ENCODE measurements around the gene MIF4GD.
"Not testable (repeated sequence)": the region's sequence is repeated elsewhere in the genome, so short reads cannot be mapped to it uniquely, and the experiment has no call there.

The MIF4GD gene

DNA sequence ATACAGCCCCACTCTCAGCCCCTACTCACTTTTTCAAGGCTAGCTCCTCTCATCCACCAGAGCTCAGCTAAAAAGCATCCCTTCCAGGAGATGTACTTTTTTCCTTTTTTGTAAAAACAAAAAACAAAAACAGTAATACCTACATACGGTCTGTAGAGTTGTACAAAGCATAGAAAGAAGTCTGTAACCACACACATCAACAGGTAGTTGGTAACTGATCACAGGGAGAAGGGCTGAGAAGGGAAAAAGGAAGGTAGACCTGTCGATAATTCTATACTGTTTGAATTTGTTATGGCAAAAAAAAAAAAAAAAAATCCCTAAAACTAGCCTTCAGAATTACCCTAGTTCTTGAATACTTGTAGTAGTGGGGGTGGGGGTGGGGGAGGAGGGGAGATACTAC lies 17.3 kb upstream of the MIF4GD start:
- no peak for DNase-seq

DNA sequence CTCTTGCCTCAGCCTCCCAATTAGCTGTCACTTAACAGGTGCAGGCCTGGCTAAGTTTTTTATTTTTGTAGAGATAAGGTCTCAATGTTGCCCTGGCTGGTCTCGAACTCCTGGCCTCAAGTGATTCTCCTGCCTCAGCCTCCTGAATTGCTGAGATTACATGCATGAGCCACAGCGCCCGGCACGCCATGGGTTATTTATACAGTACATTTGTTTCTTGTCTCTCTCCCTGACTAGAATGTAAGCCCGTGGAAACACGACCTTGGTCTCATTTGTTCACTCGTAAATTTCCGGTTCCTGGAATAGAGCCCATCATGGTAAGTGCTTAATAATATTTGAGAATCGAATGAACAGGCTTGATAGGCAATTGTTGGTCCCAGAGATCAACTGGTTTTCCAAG lies 16.2 kb upstream of the MIF4GD start:
- no peak for DNase-seq

DNA sequence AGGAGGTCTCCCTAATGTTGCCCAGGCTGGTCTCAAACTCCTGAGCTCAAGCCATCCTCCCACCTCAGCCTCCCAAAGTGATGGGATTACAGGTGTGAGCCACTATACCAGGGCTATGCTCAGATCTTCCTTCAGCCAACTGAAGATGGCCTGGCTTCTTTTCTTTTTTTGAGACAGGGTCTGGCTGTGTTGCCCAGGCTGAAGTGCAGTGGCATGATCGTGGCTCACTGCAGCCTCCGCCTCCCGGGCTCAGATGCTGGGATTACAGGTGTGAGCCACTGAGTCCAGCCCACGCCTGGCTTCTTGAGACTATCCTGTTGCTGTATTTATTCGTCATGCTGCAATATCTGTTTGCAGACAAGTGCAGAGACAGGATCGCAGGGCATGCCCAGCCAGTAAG lies 14.1 kb upstream of the MIF4GD start:
- DNase-seq: no peak

DNA sequence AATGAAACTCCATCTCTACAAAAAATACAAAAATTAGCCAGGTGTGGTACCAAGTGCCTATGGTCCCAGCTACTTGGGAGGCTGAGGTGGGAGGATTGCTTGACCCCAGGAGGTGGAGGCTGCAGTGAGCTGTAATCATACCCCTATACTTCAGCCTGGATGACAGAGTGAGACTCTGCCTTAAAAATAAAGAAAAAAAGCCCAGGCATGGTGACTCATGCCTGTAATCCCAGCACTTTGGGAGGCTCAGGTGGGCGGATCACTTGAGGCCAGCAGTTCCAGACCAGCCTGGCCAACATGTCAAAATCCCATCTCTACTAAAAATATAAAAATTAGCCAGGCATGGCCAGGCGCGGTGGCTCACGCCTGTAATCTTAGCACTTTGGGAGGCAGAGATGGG lies 9.2 kb upstream of the MIF4GD start:
- not testable (repeated sequence) for DNase-seq

DNA sequence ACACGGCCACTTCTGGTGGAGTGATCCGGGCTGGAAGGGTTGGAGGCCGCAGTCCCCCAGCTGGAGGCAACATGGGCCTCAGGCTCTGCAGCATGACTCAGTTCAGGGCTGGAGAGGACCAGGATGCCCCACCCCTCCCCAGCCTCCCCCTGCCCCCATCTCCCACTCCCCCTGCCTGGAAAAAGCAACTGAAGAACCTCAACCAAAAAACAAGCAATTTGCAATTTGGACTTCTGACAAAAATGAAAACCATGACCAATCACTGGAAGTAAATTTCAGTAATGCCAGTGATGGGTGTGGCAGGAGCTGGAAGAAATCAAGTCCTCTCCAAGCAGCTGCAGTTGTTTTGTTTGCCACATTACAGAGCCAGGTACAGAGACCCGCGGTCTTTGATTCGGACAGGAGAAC lies 6.6 kb upstream of the MIF4GD start:
- DNase-seq: no peak

DNA sequence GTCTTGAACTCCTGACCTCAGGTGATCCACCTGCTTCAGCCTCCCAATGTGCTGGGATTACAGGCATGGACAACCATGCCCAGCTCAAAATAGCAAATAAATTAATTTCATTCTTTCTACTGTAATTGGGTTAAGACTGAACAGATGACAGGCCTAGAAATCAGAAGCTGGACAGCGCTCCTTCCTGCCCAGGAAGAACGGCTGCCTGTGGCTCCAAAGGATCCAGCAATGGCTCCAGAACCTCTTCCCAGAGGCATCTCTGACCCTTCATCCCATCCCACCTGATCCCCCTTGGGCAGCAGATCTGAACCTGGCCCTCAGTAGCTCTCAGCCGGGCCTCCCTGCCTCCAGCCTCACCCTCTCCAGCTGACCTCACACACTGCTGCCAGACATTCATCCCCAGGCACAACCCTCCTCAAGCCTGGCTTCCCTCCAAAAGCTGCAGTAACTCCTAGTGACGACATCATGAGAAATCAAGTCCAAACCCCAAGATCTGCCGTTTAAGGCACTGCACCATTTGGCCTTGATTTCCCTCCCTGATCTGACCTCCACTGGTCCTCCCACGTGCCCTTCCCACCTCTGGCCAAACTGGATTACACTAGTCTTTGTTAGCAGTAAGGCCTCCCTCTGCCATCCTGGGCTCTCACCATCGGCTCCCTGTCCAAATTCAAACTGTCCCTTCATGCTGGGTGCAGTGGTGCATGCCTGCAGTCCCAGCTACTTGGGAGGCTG lies 3.1 kb upstream of the MIF4GD start:
- no peak for DNase-seq

DNA sequence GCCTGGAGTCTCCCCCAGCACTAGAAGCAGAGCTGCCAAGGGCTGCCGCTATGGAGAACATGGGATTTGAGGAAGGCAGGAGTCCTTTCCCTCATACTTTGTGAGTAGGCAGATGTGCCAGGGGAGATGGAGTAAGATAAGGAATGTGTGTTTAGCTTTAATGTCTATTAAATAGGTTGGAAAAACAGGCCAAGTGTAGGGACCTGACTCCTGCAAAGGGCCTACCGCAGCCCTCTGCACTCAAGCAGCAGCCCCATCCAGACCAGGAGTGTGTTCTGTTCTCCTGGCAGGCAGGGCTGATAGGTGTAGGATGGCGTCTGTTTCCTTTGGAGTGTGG lies 1.8 kb upstream of the MIF4GD start:
- no peak for DNase-seq

DNA sequence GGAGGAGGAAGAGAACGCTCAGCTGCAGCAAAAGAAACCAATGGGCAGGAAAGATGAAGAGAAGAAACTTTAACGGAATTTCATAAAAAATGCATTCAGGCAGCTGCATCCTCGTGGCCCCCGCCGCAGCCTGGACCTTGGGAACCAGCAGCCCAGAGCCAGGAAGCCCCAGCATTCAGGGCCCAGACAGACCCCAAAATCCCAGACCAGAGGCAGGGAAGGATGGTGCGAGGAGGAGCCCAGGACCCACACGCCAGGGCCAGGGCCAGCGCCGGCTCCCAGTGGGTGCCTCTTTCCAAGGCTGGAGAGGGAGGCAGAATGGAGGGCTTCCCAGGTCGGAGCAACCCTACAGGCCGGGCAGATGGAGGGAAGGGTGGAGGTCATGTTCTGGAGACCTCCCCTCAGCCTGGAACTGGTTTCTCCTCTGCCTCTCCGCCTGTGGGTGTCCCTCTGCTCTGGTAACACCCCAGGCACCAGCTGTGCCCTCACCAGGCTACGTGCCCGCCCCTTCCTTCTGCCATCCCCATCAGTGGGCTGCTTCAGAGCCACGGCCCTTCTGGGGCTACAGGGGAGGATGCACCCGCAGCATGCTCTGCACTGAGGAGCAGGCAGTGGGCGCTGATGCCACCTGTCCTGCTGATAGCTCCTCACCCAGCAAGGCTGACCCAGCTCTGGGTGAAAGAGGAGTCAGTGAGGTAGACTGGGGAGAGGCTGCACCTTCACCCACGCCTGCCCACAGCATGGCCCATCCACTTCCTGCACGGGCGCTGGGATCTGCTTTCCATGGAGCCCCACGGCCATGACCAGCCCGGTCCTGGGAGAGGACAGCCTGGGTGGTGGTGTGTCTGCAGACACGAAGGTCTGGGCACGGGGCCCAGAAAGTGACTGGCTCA lies 1.2 kb upstream of the MIF4GD start:
- DNase-seq: no peak

DNA sequence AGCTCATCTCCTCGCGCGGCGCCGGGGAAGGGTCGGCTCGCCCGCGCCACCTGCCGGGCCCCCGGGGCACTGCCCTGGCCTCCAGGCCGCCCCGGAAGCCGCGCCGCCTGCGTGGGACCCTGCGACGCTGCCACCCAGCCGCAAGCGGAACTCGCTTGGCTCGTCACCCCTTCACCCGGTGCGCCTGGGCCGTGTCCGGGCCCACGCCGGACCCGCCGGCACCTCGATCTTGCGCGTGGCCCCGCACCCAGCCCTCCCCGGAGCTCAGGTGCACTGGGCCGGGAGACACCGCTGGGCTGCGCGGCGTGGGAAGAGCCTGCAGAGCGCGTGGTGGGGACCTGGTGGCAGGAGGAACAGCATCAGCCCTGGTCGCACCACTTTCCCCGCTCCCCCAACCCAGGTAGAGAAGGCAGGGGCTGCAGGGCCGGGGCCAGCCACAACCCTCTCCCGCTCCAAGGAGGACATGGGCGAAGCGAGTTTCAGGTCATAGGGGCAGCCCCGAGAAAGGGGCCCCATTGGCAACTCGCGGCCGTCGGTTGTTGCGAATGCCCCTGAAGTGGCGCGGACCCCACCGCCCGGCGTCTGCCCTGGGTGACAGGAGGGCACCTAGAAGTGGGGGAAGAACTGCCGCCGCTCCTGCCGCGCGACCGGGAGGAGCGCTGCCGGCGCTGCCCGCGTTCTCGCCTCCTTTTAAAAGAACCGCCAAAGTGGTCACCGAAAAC lies 363 bp upstream of the MIF4GD start:
- DNase-seq: peak; percentile 84 to 93

DNA sequence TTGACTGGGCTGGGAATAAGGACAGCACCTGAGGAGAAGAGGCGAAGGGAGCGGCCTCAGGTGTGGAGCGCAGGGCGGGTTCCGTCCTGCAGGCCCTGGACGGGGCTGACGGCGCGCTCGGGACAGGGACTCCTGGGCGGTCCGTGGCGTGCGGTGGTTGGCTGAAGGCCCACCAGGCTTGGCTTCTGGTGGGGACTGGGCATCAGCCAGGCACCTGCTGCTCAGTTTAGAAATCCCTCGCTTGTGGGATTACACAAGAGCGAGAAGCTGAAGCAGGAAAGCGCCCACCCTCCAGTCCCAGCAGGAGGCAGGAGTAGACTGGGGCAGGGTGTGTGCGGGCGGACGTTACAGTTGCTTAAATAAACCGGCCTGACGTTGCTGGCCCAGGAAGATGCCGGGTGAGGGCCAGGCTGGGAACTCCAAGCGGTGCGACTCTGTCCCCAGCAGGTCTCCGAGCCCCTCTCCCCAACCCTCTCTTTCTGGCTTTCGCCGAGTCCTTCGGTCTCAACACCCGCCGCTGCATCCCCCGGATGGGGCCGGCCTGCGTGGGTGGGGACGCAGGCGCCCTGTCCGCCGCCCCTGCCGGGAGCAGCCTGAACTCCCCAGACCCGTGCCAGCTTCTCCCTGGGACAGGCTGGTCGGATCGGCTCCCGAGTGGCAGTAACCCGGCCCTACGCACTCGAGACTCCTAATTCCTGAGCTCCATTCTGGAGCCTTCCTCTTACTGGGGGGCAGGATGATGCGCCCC lies 639 bp downstream of the MIF4GD start:
- DNase-seq: peak; percentile 52 to 55

DNA sequence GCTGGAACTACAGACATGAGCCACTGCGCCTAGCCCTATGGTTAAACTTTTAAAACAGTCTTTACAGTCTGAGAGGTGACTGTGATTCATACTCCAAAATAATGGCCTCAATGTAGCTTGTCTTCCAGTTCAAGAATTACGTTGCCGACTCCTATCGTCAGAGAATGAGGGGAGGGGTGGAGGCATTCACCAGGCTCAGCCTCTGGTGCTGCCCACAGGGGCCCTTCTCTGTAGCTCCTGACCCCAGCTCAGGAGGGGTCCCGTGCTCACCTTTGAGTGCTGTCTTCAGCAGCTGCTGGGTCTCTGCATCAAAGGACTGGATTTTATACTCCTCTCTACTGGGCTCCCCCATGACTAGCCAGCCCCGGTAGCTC lies 1.2 kb downstream of the MIF4GD start:
- no peak for DNase-seq

DNA sequence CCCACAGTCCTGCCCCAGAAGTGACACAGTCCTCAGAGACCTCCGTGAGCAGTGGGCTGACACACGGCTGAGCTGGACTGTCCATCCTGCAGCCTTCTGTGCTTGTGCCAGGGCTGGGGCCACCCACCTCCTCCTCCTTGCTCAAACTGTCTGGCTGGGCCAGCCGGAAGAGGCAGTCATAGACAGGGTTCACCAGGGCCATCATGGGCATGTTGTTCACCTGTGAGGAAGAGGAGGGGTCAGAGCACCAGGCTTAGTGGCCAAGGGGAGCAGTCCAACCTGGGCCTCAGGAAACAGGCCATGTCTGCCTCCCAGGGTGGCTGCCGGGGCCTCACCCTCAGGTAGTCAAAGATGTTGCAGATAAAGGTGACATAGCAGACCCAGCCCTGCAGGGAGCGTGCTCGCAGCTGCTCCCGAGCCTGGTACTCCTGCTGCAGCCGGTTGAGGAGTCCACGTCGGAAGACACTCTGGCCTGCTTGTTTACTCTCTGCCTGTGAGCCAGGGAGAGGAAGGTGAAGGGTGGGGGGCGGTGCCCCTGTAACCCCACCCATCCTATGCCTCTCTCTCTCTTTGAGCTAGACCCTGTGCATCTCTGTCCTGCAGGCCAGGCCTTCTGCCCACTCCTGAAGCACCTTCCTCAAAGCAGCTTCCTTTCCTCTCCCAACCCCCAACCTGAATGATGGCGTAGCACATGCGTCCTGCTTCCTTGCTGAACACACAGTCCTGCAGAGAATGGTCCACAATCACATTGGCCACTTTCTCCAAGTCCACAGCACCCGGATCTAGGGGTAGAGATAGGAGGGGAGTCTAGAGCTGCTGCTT lies 3.4 kb downstream of the MIF4GD start:
- no peak for DNase-seq

DNA sequence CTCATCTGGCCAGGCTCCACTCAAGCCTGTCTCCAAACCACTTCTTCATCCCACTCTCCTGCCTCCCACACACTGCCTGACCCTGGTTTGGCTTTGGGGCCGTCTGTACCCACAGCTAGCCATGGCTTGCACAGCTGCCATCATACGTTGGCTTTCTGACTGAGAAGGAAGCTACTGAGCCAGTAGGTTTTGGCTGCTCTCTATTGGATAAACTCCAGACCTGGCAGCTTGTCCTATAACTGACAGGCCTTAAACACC lies 3.9 kb downstream of the MIF4GD start:
- DNase-seq: no peak

DNA sequence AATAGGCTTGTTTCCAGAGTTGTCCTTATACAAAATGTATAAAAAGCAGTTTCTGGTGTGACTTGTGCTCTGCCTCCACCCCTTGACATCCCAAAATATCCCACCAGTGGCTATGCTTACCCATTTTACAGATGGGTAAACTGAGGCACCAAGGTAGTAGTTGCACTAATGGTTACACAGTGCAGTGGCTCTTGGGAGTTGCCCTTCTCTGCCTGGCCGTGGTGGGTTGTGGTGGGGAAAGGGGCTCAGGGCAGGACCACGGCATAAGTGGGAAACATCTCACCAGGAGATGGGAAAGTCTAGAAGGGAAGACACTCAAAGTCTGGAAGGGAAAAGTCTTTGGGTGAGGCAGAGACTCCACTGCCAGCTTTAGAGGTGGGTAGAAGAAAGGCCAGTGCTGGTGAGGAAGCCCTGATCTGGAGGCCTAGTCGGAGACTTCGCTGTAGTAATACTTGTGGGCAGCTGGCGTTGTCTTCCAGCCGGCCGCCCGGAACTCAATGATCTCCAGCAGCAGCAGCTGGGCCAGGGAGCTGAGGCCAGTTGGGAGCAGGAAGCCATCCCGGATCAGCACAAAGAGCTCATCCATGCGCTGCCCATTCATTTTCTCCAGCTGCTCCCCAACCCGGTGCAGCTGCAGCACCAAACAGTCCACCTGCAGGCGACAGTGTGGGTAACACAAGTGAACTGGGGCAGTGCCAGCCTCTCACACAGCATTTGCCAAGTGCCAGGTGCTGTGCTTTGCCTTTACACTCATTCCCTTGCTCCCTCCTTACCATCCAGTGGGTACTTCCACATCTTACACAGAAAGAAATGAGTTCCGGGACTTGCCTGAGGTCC lies 4.5 kb downstream of the MIF4GD start:
- DNase-seq: no peak

DNA sequence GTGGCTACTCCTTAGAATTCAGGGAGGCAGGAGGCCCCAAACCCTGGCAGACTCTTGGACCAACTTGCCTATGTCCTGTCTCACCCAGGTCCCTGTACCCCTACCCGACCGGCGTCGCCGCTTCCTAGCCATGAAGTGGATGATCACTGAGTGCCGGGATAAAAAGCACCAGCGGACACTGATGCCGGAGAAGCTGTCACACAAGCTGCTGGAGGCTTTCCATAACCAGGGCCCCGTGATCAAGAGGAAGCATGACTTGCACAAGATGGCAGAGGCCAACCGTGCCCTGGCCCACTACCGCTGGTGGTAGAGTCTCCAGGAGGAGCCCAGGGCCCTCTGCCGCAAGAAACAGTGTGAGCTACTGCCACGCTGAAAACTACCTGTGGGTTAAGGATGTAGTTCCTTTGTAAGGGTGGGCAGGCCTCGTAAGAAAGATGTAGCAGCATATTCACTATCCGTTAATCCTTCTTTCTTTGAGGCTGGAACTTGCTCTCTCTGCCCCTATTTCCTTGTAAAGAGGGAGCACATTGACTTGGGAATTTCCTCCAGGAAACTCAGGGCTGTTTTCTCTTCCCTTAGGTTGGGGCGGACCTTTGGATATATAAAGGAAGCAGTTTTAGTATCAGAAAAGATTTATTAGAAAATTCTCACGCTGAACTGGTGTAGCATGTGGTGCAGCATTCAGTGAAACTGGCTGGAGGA lies 5.3 kb downstream of the MIF4GD start:
- DNase-seq: no peak

DNA sequence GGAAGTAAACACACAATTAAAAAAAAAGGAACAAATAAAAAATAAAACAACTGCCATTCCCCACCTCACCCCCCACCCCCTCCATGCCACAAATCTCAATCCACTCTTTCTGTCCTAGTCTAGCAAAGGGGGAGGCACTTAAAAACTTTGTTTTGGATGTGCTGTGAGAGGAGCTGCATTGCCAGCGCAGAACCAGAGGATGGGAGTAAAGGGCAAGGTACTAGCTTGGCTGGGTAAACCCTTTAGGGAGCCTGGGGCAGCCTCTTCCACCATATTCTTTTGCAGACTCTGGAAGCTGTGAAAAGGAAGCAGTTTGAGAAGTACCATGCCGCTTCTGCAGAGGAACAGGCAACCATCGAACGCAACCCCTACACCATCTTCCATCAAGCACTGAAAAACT lies 8.0 kb downstream of the MIF4GD start:
- DNase-seq: no peak

DNA sequence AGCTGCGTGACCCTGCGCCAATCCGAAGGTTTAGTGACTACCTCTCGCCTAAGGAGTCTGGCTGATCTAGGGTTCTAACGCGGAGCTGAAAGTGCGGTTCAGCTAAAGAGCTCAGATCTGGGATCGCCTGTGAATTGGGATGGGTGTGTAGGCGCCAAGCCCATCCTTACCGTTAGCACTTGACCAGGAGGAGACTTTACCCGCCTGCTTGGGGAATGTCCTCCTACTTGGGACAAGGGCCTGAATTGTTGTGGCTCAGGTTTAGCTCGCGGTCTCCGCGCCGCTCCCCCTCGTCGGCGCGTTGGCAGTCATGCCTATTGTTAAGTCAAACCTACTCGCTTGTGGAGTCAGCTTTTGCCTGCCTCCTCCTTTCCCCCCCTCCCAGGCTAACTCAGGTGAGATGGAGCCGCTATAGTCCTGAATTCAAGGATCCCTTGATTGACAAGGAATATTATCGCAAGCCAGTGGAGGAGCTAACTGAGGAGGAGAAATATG lies 8.9 kb downstream of the MIF4GD start:
- DNase-seq: no peak

DNA sequence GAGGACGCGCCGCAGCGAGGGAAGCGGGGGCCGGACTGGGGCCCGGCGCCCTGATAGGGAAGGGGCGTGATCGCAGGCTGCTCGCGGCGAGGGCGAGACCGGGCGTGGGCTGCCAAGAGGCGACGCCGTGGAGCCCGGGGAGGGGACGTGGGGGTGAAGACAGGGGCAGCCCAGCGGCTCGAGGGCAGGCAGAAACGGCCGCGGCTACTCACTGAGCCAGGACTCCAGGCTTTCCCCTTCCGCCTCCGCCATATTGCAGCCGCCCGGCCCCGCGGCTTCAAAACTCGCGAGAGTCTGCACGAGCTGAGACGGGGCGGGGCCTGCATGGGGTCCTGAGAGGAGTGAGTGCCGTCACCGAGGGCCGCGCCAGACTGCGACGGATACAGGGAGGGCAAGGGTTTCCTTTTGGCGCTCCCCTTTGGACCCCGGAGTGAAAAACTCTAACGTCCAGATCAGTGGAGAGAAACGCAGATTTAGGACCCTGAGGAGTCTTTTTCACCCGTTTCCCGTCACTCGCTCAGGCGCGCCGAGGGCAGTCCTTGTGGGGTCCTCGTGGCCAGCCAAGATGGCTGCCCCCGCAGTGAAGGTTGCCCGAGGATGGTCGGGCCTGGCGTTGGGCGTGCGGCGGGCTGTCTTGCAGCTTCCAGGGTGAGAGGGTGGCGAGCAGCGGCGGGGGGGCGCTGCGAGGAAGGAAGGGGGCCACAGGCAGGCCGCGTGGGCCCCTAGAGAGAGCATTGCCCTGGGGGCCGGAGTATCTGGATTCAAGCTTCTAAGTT lies 9.5 kb downstream of the MIF4GD start, which contains the start of the genes GGA3 and MRPS7:
Gene GGA3, minus strand, starts transcription at position 271 of the 776 bp plus-strand sequence. Its CDS starts 19 bp downstream, at position 252.
Gene MRPS7, plus strand, starts transcription at position 544 of the 776 bp plus-strand sequence. Its CDS starts 22 bp downstream, at position 566.
- DNase-seq: peak; percentile 93 to 94

DNA sequence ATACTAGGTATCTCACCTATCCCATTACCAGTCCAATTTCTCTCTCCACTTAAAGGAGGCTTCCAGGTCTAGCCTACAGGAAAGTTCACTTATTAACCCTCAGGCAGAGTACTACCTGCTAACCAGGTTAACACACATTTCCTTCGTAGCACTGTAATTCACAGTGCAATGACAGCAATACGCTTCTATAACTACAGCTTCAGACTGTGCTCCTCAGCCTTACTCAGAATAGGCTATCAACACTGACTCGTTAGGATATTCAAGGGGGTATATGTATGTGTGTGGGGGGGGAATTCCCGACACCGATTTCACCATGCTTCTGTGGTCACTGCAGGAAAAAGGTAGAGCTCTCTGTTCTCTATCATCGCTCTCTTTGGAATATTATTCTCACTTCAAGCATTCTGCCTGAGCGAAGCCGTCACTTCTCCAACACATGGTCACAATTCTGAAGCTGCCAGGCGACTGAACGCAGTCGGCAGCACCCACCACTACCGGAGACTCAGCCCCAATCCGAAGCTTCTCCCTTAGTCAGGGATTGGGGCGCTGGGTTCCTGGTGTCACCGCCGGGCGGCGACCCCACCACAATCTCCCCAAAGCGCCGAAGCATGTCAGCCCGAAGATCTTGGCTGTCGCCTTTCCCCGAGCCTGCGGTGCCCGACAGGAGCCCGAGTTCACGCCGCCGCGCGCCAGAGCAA lies 10.2 kb downstream of the MIF4GD start:
- DNase-seq: peak in 1 of 2 donors; percentile 44

Data from stimulated activated CD4-positive, alpha-beta T cell treated with anti-CD3 and anti-CD28 coated beads, Interleukin-2, amount 100 ng/mL, for 48 hours (primary cell).